Colon (tissue), 2 donors: ENCODE results near the gene HCFC1.
"Not testable (repeated sequence)": the region's sequence is repeated elsewhere in the genome, so short reads cannot be mapped to it uniquely, and the experiment has no call there.

ENCODE experiments used
- FAIRE-seq: peaks from 2 replicates; lab custom pipeline; 2012; peaks lifted over from hg19 to GRCh38; lab: Jason Lieb, UNC
- donor health status: control.
- donor health status: control.

Gene HCFC1

DNA sequence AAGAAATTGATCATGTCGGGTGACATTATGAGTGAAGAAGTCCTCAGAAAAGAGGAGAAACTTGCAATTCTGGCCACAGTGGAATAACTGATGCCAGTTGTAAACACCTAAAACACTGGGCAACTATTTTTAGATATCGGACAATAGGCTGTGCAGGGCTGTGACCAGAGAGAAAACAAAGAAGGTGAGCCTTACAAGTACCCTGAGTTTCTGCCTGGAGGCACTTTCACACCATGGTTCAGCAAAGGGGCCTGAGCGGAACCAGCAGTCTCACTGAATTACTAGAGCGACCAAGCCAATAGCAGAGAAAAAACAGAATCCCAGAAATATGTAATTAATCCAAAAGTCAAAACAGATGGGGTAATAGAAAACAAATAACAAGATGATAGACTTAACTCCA lies 36.9 kb upstream of the HCFC1 start:
- no peak for FAIRE-seq

- no peak for FAIRE-seq
These were observed 35.3 kb upstream of the HCFC1 start for GRCh38 chrX:154006947-154007346.

DNA sequence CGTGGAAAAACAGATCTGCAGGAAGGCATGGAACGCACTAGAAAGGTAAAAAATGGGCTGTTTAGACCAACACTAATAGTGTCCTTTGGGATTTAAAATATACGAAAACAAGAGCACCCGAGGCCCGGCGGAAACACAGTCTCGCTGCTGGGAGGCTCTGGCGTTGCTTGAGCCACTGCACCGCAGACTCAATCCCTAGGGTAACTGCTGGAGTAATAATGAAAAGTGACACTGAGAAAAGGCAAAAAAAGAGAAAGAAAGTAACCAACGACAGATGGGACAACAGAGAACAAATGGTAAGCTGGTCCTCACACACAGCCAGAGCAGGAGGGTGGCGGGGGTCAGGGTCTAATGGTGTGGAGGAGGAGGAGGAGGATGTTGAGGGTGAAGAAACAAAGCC lies 32.7 kb upstream of the HCFC1 start:
- FAIRE-seq = no peak

GRCh38 chrX:154002215-154002719 lies 30.6 kb upstream of the HCFC1 start:
- no peak for FAIRE-seq

DNA sequence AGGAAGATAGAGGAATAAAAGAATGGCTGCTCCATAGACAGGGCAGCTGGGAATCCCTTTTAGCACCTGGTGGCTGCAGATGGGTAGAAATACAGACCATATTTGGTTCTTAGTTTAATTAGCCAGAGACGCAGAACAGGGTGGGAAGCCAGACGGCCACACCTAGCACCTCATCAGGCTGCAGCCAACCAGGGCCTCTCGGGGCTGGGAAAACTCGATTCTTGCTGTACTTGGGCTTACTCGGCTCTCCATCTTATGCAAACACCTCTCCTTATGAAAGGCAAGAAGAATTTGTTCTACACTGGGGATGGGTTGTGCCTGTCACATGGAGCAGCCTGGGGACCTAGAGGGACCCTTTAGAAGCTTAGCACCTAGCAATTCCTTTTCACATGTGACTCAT lies 28.4 kb upstream of the HCFC1 start:
- FAIRE-seq = no peak

GRCh38 chrX:153999359-154000037 lies 27.9 kb upstream of the HCFC1 start:
- FAIRE-seq = no peak

GRCh38 chrX:153995504-153995903 lies 23.9 kb upstream of the HCFC1 start:
- FAIRE-seq = no peak

DNA sequence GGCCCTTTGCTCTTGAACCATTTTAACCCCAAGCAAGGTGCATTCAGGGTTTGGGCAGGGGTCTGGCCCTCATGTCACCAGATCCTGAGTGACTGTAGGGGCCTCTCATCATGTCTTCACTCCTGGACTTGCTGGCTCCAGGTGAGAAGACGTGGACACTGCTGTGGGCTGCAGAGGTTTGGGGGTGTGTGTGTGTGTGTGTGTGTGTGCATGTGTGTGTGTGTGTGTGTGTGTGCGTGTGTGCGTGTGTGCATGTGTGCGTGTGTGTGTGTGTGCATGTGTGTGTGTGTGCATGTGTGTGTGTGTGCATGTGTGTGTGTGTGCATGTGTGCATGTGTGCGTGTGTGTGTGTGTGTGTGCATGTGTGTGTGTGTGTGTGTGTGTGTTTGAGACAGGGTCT lies 22.8 kb upstream of the HCFC1 start:
- not testable (repeated sequence) for FAIRE-seq

GRCh38 chrX:153993978-153994377 lies 22.4 kb upstream of the HCFC1 start:
- no peak for FAIRE-seq

DNA sequence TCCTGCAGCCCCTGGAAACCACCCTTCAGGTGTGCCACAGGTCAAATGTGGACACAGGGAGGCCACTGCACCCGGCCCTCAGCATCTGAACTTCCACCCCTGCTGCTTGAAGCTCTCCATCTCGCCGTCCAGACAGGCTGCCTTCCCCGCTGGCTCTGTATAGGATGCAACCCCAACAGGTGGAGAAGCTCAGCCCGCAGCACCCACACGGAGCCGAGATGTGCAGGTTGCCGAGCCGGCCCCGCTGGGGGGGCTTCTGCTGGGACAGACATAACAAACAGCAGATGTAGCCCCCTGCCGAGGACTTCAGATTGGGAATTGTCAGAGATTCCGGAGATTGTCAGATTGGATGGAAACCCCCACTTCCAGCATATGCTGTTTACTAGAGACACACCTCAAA lies 21.5 kb upstream of the HCFC1 start:
- FAIRE-seq = no peak

DNA sequence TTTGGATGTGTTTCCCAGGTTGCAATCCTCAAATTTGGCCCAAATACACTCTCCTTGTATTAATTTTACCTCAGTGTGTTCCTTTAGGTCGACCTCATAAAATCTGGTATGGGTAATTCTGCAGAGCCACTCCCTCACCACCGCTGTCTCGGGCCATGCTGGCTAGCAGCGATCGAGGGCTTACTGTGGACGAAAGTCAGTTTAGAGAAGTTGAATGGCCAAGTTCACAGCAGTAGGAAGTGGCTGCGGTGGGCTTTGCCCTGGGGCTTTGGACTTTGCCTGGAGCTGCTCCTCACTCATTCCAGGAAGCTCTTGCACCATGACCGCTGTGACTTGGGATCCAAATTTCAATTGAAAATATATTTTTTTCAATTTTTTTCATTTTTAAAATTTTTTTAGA lies 20.6 kb upstream of the HCFC1 start:
- FAIRE-seq = no peak

DNA sequence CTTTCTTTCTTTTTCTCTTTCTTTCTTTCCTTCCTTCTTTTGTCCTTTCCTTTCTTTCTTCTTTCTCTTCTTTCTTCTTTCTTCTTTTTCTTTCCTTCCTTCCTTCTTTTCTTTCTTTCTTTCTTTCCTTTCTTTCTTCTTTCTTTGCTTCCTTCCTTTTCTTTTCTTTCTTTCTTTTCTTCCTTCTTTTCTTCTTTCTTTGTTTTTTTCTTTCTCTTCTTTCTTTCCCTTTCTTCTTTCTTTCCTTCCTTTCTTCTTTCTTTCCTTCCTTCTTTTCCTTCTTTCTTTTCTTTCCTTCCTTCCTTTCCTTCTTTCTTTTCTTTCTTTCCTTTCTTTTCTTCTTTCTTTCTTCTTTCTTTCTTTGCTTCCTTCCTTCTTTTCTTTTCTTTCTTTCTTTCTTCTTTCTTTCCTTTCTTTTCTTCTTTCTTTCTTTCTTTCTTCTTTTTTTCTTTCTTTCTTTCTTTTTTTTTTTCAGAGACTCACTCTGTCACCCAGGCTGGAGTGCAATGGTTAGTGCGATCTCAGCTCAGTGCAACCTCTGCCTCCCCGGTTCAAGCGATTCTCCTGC lies 19.5 kb upstream of the HCFC1 start:
- no peak for FAIRE-seq

DNA sequence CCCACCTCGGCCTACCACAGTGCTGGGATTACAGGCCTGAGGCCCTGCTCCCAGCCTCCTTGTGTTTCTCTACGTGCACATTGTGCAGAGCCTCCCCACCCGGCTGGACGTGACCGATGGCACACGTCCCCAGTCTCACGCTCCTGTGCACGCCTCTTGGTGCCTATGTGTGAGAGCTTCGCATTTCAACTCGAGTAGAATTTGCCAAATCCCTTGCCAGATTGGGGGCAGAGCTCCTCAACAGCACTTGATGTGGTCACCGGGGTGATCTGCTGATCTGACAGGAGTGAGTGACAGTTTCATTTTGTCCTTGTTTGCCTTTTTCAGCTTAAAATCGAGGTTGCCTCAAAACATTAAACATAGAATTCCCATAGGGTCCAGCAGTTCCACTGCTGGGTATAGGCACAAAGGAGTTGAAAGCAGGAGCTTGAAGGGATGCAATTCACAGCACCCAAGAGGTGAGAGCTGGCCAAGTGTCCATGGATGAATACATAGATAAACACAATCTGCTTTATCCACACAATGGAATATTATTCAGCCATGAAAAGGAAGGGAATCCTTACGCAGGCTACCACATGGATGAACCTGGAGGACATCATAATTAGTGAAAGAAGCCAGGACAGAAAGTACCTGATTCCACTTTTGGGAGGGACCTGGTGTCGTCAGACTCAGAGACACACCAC lies 18.5 kb upstream of the HCFC1 start:
- FAIRE-seq = no peak

DNA sequence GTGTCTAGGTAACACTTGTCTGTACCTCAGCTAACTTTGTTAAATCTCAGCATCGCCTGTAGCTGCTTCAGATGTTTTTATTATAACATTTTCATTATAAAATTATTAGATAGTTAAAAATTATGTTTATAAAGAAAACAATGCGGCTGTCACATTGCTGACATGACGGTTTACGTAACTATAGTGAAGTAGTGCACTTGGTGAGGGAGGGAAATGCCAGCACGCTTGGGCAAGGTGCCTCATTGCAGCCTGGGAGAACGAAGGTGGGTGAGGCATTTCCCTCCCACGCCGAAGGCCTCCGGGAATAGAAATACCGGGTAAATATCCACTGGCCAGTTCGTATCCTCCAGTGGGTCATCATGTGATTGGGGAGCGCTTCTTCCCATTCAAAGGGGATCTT lies 16.9 kb upstream of the HCFC1 start:
- no peak for FAIRE-seq

DNA sequence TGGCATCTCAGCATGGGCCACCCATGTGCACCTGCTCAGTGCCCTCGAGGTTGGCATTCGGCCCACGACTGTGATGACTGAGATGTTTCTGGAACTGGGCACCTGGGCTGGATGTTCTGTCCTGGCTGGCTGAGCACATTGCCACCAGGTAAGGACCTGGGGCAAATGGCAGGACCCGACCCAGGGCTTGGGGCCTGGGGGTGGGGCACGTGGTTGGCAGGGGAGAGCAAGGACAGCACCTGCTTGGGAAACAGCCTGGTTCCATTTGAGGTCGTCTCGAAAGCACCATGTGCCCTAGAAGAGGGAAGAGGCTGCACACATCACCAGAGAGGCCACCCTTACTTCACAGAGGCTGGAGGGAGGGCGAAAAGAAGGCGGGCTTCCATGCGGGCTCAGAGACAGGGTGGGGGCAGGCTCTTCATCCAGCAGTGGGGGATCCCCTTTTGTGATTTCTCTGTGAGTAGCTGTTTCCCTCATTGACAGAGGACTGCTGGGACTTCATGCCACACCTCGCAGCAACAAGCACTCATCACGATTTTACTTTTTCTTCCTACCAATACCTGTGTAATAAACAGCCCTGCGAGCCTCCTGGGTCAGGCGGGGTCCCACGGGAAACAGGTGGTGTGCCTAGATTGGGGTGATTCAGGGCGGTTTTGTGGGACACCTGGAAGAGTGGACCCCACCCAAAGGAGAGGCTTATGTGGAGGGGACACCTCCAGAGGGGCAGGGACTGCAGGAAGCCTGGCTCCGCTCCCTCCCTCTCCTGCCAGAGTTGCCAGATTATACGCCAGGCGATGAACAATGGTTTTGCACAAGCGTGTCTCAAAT lies 12.9 kb upstream of the HCFC1 start:
- no peak for FAIRE-seq

- FAIRE-seq = no peak
These were observed 11.7 kb upstream of the HCFC1 start for GRCh38 chrX:153983321-153983801.

- no peak for FAIRE-seq
These were observed 10.3 kb upstream of the HCFC1 start for GRCh38 chrX:153981771-153982533.

- no peak for FAIRE-seq
These were observed 9.6 kb upstream of the HCFC1 start for GRCh38 chrX:153981231-153981630.

GRCh38 chrX:153980394-153980793 lies 8.8 kb upstream of the HCFC1 start:
- not testable (repeated sequence) for FAIRE-seq

- peak; percentile 62 for FAIRE-seq
These were observed 3.2 kb upstream of the HCFC1 start for GRCh38 chrX:153974726-153975286.

- FAIRE-seq = no peak
These were observed 2.5 kb upstream of the HCFC1 start for GRCh38 chrX:153974003-153974725.
